ENCODE results near the gene ANKMY1.
A peak's percentile ranks its signal among the peaks of the same experiment; 100 is the strongest.

The ANKMY1 gene

GRCh38 chr2:240556553-240557100 is 1.2 kb downstream of the ANKMY1 start:
- DNase-seq (ENCODE audit: low read depth) = peak; percentile 50

GRCh38 chr2:240555541-240556250 is 2.1 kb downstream of the ANKMY1 start:
- no peak overlapping the region for H3K4me3 ChIP-seq (replicated peaks; ENCODE audit: low read depth, low read length)
- no peak for DNase-seq (ENCODE audit: low read depth)
- TF ChIP-seq, protein P1, sequence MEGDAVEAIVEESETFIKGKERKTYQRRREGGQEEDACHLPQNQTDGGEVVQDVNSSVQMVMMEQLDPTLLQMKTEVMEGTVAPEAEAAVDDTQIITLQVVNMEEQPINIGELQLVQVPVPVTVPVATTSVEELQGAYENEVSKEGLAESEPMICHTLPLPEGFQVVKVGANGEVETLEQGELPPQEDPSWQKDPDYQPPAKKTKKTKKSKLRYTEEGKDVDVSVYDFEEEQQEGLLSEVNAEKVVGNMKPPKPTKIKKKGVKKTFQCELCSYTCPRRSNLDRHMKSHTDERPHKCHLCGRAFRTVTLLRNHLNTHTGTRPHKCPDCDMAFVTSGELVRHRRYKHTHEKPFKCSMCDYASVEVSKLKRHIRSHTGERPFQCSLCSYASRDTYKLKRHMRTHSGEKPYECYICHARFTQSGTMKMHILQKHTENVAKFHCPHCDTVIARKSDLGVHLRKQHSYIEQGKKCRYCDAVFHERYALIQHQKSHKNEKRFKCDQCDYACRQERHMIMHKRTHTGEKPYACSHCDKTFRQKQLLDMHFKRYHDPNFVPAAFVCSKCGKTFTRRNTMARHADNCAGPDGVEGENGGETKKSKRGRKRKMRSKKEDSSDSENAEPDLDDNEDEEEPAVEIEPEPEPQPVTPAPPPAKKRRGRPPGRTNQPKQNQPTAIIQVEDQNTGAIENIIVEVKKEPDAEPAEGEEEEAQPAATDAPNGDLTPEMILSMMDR (IDR thresholded peaks at IDR 0.05; ENCODE audit: low read length, missing control alignments) = no peak

More at GRCh38 chr2:240556553-240557100, 1.2 kb downstream of the ANKMY1 start:
- no peak overlapping the region for H3K4me3 ChIP-seq (replicated peaks; ENCODE audit: low read depth, low read length)
- TF ChIP-seq, protein P1 (IDR thresholded peaks at IDR 0.05; ENCODE audit: low read length, missing control alignments) = peak; percentile 59

DNA sequence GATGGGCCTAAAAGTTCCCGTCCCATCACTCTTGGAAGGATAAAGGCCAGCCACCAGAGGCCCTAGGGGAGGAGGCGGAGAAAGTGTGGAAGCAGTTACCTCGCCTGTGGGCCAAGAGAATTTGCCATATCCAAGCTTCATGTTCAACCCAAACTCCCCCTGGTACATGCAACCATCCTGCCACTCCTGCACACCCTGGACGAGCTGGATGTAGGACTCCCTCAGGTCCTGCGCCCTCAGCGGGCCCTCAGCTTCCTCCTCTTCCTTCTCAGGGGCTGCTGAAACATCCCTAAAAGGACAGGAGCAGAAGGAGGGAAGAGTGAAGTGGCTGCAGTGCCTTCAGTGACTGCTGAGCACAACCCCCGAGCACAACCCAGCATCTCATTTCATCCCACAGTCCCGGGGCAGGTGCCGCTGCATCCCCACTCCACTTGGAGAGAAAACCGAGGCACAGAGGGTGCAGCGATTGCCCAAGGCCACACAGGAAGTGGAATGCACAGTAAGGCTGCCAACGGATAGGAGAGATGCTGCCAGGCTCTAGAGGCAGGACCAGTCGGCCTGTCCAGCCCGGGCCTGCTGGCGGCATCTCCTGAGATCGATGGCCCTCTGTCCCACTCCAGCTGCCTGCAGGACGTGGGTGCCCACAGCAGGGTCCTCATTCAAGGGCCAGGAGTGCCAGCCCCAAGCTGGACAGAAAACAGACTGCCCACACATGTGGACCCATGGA is 2.9 kb downstream of the ANKMY1 start:
- no peak for DNase-seq (ENCODE audit: low read depth)
- no peak overlapping the region for H3K4me3 ChIP-seq (replicated peaks; ENCODE audit: low read depth, low read length)
- TF ChIP-seq, protein P1 (IDR thresholded peaks at IDR 0.05; ENCODE audit: low read length, missing control alignments) = no peak

GRCh38 chr2:240553956-240554480 is 3.8 kb downstream of the ANKMY1 start:
- DNase-seq (ENCODE audit: low read depth) = no peak
- H3K4me3 ChIP-seq (replicated peaks; ENCODE audit: low read depth, low read length) = no peak overlapping the region
- TF ChIP-seq, protein P1 (IDR thresholded peaks at IDR 0.05; ENCODE audit: low read length, missing control alignments) = no peak

DNA sequence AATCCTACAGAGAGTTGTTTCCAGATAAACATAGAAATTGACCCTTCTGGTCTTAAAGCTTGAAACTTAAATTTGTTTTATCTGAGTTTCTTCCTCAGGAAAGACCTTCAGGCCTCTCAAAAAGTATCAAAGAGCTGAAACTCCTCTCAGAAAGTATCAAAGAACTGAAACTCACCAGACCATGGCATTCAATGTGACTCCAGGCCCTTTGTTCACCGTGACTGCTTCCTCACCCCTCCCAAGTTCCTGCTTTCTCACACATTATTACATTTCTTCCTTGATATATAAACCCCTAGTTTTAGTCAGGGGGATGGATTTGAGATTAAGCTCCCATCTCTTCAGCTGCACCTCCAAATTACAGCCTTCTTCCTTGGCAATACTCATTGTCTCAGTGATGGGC is 6.0 kb downstream of the ANKMY1 start:
- DNase-seq (ENCODE audit: low read depth) = no peak
- H3K4me3 ChIP-seq (replicated peaks; ENCODE audit: low read depth, low read length) = no peak overlapping the region
- TF ChIP-seq, protein P1 (IDR thresholded peaks at IDR 0.05; ENCODE audit: low read length, missing control alignments) = no peak

- no peak for DNase-seq (ENCODE audit: low read depth)
- no peak overlapping the region for H3K4me3 ChIP-seq (replicated peaks; ENCODE audit: low read depth, low read length)
- TF ChIP-seq, protein P1 (IDR thresholded peaks at IDR 0.05; ENCODE audit: low read length, missing control alignments) = no peak
These were observed 6.5 kb downstream of the ANKMY1 start for GRCh38 chr2:240551288-240551687.
